ENCODE measurements around the gene SEC16B.

SEC16B gene

GRCh38 chr1:177969825-177970371 is at the start of gene SEC16B:
TSS of gene SEC16B (minus strand) at chr1:177970058. CDS start at chr1:177967981, 2,077 bp downstream.
- Mint-ChIP-seq H3K27ac (no peak within 1 kb of the TSS), H3K4me1 (no peaks in the 10 kb centered on the region), H3K27me3 (peaks cover 9% of the 10 kb centered on the region), H3K4me3 (no peak within 1 kb of the TSS), H3K9me3 (no peaks in the 10 kb centered on the region), H3K36me3 (no peaks in the 10 kb centered on the region)
- ATAC-seq (ENCODE audit: low read depth) (no peak), DNase-seq (ENCODE audit: low spot score in 2 of 2) (no peak)

- Mint-ChIP-seq H3K4me3 (no peak overlapping the region), H3K9me3 (peaks cover 4% of the 10 kb centered on the region), H3K27me3 (peaks cover 13% of the 10 kb centered on the region), H3K4me1 (no peaks in the 10 kb centered on the region), H3K27ac (no peak overlapping the region), H3K36me3 (no peaks in the 10 kb centered on the region)
- ATAC-seq (ENCODE audit: low read depth) (no peak), DNase-seq (ENCODE audit: low spot score in 2 of 2) (no peak)
Measured at GRCh38 chr1:178019622-178020021, 49.8 kb upstream of the SEC16B start.

GRCh38 chr1:178019208-178019607 is 49.4 kb upstream of the SEC16B start:
- H3K4me3 Mint-ChIP-seq, result no peak overlapping the region
- H3K4me1 Mint-ChIP-seq, result no peaks in the 10 kb centered on the region
- H3K27ac Mint-ChIP-seq, result no peak overlapping the region
- ATAC-seq (ENCODE audit: low read depth), result no peak
- DNase-seq (ENCODE audit: low spot score in 2 of 2), result no peak
- peaks cover 4% of the 10 kb centered on the region for H3K9me3 Mint-ChIP-seq
- peaks cover 13% of the 10 kb centered on the region for H3K27me3 Mint-ChIP-seq
- H3K36me3 Mint-ChIP-seq, result no peaks in the 10 kb centered on the region

GRCh38 chr1:178017517-178017916 is 47.7 kb upstream of the SEC16B start:
- peaks cover 4% of the 10 kb centered on the region for H3K9me3 Mint-ChIP-seq
- no peak overlapping the region for H3K4me3 Mint-ChIP-seq
- H3K27me3 Mint-ChIP-seq, result peaks cover 13% of the 10 kb centered on the region
- H3K36me3 Mint-ChIP-seq, result no peaks in the 10 kb centered on the region
- ATAC-seq (ENCODE audit: low read depth) (no peak), DNase-seq (ENCODE audit: low spot score in 2 of 2) (no peak)
- H3K27ac Mint-ChIP-seq, result no peak overlapping the region
- no peaks in the 10 kb centered on the region for H3K4me1 Mint-ChIP-seq

GRCh38 chr1:178011864-178012503 is 42.1 kb upstream of the SEC16B start:
- Mint-ChIP-seq H3K9me3 (peaks cover 1% of the 10 kb centered on the region), H3K4me1 (no peaks in the 10 kb centered on the region), H3K36me3 (no peaks in the 10 kb centered on the region), H3K4me3 (no peak overlapping the region), H3K27ac (no peak overlapping the region), H3K27me3 (peaks cover 5% of the 10 kb centered on the region)
- no peak for DNase-seq (ENCODE audit: low spot score in 2 of 2)
- ATAC-seq (ENCODE audit: low read depth), result no peak

- no peak for ATAC-seq (ENCODE audit: low read depth)
- no peaks in the 10 kb centered on the region for H3K36me3 Mint-ChIP-seq
- H3K27ac Mint-ChIP-seq, result no peak overlapping the region
- H3K4me3 Mint-ChIP-seq, result no peak overlapping the region
- H3K9me3 Mint-ChIP-seq, result peaks cover 1% of the 10 kb centered on the region
- DNase-seq (ENCODE audit: low spot score in 2 of 2), result no peak
- no peaks in the 10 kb centered on the region for H3K4me1 Mint-ChIP-seq
- H3K27me3 Mint-ChIP-seq, result peaks cover 5% of the 10 kb centered on the region
Measured at GRCh38 chr1:178011465-178011828, 41.6 kb upstream of the SEC16B start.

- H3K27ac Mint-ChIP-seq, result no peak overlapping the region
- H3K9me3 Mint-ChIP-seq, result peaks cover 1% of the 10 kb centered on the region
- ATAC-seq (ENCODE audit: low read depth), result no peak
- no peak for DNase-seq (ENCODE audit: low spot score in 2 of 2)
- H3K4me3 Mint-ChIP-seq, result no peak overlapping the region
- H3K36me3 Mint-ChIP-seq, result no peaks in the 10 kb centered on the region
- H3K27me3 Mint-ChIP-seq, result peaks cover 7% of the 10 kb centered on the region
- H3K4me1 Mint-ChIP-seq, result no peaks in the 10 kb centered on the region
Measured at GRCh38 chr1:178010674-178011464, 41.0 kb upstream of the SEC16B start.

- Mint-ChIP-seq H3K4me1 (no peaks in the 10 kb centered on the region), H3K9me3 (peaks cover 2% of the 10 kb centered on the region), H3K27ac (no peak overlapping the region), H3K27me3 (peaks cover 12% of the 10 kb centered on the region), H3K36me3 (no peaks in the 10 kb centered on the region), H3K4me3 (no peak overlapping the region)
- ATAC-seq (ENCODE audit: low read depth) (no peak), DNase-seq (ENCODE audit: low spot score in 2 of 2) (no peak)
Measured at GRCh38 chr1:178006043-178006442, 36.2 kb upstream of the SEC16B start.

GRCh38 chr1:178005450-178005849 is 35.6 kb upstream of the SEC16B start:
- peaks cover 2% of the 10 kb centered on the region for H3K9me3 Mint-ChIP-seq

GRCh38 chr1:178004926-178005391 is 35.1 kb upstream of the SEC16B start:
- no peaks in the 10 kb centered on the region for H3K4me1 Mint-ChIP-seq
- ATAC-seq (ENCODE audit: low read depth) (no peak), DNase-seq (ENCODE audit: low spot score in 2 of 2) (no peak)
- peaks cover 12% of the 10 kb centered on the region for H3K27me3 Mint-ChIP-seq
- peaks cover 2% of the 10 kb centered on the region for H3K9me3 Mint-ChIP-seq
- no peaks in the 10 kb centered on the region for H3K36me3 Mint-ChIP-seq
- H3K27ac Mint-ChIP-seq, result no peak overlapping the region
- no peak overlapping the region for H3K4me3 Mint-ChIP-seq

More at GRCh38 chr1:178005450-178005849, 35.6 kb upstream of the SEC16B start:
- Mint-ChIP-seq H3K27me3 (peaks cover 12% of the 10 kb centered on the region), H3K27ac (no peak overlapping the region), H3K4me3 (no peak overlapping the region), H3K4me1 (no peaks in the 10 kb centered on the region), H3K36me3 (no peaks in the 10 kb centered on the region)
- ATAC-seq (ENCODE audit: low read depth), result no peak
- no peak for DNase-seq (ENCODE audit: low spot score in 2 of 2)

- Mint-ChIP-seq H3K9me3 (peaks cover 2% of the 10 kb centered on the region), H3K4me3 (no peak overlapping the region), H3K27ac (no peak overlapping the region), H3K4me1 (no peaks in the 10 kb centered on the region), H3K27me3 (peaks cover 12% of the 10 kb centered on the region), H3K36me3 (no peaks in the 10 kb centered on the region)
- DNase-seq (ENCODE audit: low spot score in 2 of 2) (no peak), ATAC-seq (ENCODE audit: low read depth) (no peak)
Measured at GRCh38 chr1:177998696-177999631, 29.1 kb upstream of the SEC16B start.

GRCh38 chr1:177996957-177997356 is 27.1 kb upstream of the SEC16B start:
- no peaks in the 10 kb centered on the region for H3K4me1 Mint-ChIP-seq
- ATAC-seq (ENCODE audit: low read depth), result no peak
- no peak for DNase-seq (ENCODE audit: low spot score in 2 of 2)
- no peaks in the 10 kb centered on the region for H3K36me3 Mint-ChIP-seq
- no peak overlapping the region for H3K27ac Mint-ChIP-seq
- peaks cover 6% of the 10 kb centered on the region for H3K27me3 Mint-ChIP-seq
- no peak overlapping the region for H3K4me3 Mint-ChIP-seq
- H3K9me3 Mint-ChIP-seq, result no peaks in the 10 kb centered on the region

- Mint-ChIP-seq H3K4me1 (no peaks in the 10 kb centered on the region), H3K27ac (no peak overlapping the region), H3K9me3 (no peaks in the 10 kb centered on the region), H3K27me3 (peaks cover 6% of the 10 kb centered on the region), H3K36me3 (no peaks in the 10 kb centered on the region), H3K4me3 (no peak overlapping the region)
- ATAC-seq (ENCODE audit: low read depth) (no peak), DNase-seq (ENCODE audit: low spot score in 2 of 2) (no peak)
Measured at GRCh38 chr1:177995369-177995768, 25.5 kb upstream of the SEC16B start.

All from memory B cell (primary cell).